SK-N-SH (cell line): Measurements from ENCODE around the gene CCHCR1.
"Not testable (repeated sequence)": the region's sequence is repeated elsewhere in the genome, so short reads cannot be mapped to it uniquely, and the experiment has no call there.

ENCODE experiments used
- EP300 ChIP-seq, 2 experiments: IDR thresholded peaks; 2 replicates each; pipeline versions ENCODE4 v1.4.0 to v1.6.1; 2012; ENCODE audit warnings: borderline replicate concordance in 1 of 2, low read depth in 1 of 2, low read length in 1 of 2
- EZH2phosphoT487 ChIP-seq: fragments of 200-600 bp; sonication (generic); IDR thresholded peaks from 2 replicates; pipeline ENCODE4 v1.6.1; 2017; ENCODE audit warnings: low read depth, mixed run types, mild to moderate bottlenecking, antibody characterized with exemption, moderate library complexity, borderline replicate concordance
- POLR2AphosphoS5 ChIP-seq: IDR thresholded peaks from 2 replicates; pipeline ENCODE4 v1.6.1; 2012; ENCODE audit warnings: low read depth, low read length
- RAD21 ChIP-seq: IDR thresholded peaks from 2 replicates; pipeline ENCODE4 v1.6.1; 2012; ENCODE audit warnings: mild to moderate bottlenecking, low read length
- TF ChIP-seq, protein P1 (sequence below): fragments of 200-600 bp; sonication (generic); IDR thresholded peaks from 2 replicates; pipeline ENCODE4 v1.6.1; 2017; ENCODE audit warnings: antibody characterized with exemption, mild to moderate bottlenecking, moderate library complexity

GRCh38 chr6:31192431-31193105, 35.0 kb upstream of the CCHCR1 start:
- TF ChIP-seq EZH2phosphoT487; POLR2AphosphoS5; EP300 (IDR thresholded peaks at IDR 0.05; ENCODE audit: borderline replicate concordance in 1 of 2, low read depth in 1 of 2, low read length in 1 of 2): not testable (repeated sequence)
- peak; percentile 90 for TF ChIP-seq RAD21
- TF ChIP-seq, protein P1, sequence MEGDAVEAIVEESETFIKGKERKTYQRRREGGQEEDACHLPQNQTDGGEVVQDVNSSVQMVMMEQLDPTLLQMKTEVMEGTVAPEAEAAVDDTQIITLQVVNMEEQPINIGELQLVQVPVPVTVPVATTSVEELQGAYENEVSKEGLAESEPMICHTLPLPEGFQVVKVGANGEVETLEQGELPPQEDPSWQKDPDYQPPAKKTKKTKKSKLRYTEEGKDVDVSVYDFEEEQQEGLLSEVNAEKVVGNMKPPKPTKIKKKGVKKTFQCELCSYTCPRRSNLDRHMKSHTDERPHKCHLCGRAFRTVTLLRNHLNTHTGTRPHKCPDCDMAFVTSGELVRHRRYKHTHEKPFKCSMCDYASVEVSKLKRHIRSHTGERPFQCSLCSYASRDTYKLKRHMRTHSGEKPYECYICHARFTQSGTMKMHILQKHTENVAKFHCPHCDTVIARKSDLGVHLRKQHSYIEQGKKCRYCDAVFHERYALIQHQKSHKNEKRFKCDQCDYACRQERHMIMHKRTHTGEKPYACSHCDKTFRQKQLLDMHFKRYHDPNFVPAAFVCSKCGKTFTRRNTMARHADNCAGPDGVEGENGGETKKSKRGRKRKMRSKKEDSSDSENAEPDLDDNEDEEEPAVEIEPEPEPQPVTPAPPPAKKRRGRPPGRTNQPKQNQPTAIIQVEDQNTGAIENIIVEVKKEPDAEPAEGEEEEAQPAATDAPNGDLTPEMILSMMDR = peak; percentile 74
